Pancreas (tissue), 10 donors: ENCODE results near the gene GALNT9. TPM values are rescaled to one million over a fixed set of nuclear protein-coding genes. Genes with fewer than 3 reads are reported as not detected.

Source experiments
- ATAC-seq, 4 donors: fragments of 200-7000 bp; cut with Tn5 transposase; one replicate each; pipeline versions ENCODE4 v1.8.0 to v1.9.1; 2020; ENCODE audit warnings: mild to moderate bottlenecking in 4 of 4, moderate library complexity in 4 of 4
- DNase-seq, 6 donors: peaks; one replicate each; pipeline ENCODE4 v3.0.0-alpha.2; 2020
- FAIRE-seq: peaks from 2 replicates; lab custom pipeline; 2012; peaks lifted over from hg19 to GRCh38; lab: Jason Lieb, UNC
- H3K27ac ChIP-seq, 4 donors: fragments of 200-600 bp; sonication (generic); 1 replicate in 3 of 4; 2 replicates in 1 of 4; pipeline versions ENCODE4 v1.5.0 to v1.8.0; 2020
- H3K27me3 ChIP-seq, 4 donors: fragments of 200-600 bp; one replicate each; pipeline ENCODE4 v1.8.0; 2021
- H3K36me3 ChIP-seq, 3 donors: fragments of 200-600 bp; sonication (generic) in 1 of 3; one replicate each; pipeline versions ENCODE4 v1.5.0 to v1.8.0; 2020 to 2021
- H3K4me1 ChIP-seq, 3 donors: fragments of 200-600 bp; one replicate each; pipeline ENCODE4 v1.8.0; 2021
- H3K4me3 ChIP-seq, 4 donors: fragments of 200-600 bp; sonication (generic) in 2 of 4; one replicate each; pipeline versions ENCODE4 v1.5.0 to v1.8.0; 2020 to 2021
- H3K9me3 ChIP-seq, 4 donors: fragments of 200-600 bp; one replicate each; pipeline ENCODE4 v1.8.0; 2021
- WGBS, 2 donors: extraction: QIAGEN DNeasy Blood & Tissue Kit; methylation state at CpG; one replicate each; pipeline ENCODE4 v1.1.7; 2013; 5-methylcytosine and 5-hydroxymethylcytosine counted together
- intact Hi-C, 3 donors: fragments of 100-400 bp; cut with DNase I; formaldehyde crosslinking; loops; one replicate each; pipeline versions ENCODE4 v1.11.1 to v1.14.2; 2022
- polyA plus RNA-seq, 2 donors: library from polyadenylated mRNA; stranded (reverse); fragments of 200-250 nt; gene quantifications; one replicate each; pipeline ENCODE4 v1.2.3, GENCODE V29; 2013
- total RNA-seq, 6 donors: library from RNA; stranded (reverse); fragmentation: NEBNext Ultra II Directional in 4 of 6; extraction: Animal tissue kit (Norgen Biotek cat#: 25700) in 4 of 6; gene quantifications; one replicate each; pipeline versions ENCODE4 v1.2.1 to v1.2.4, GENCODE V29; 2021 to 2023
- TF ChIP-seq, protein P1 (sequence below), 4 donors: fragments of 200-600 bp; sonication (generic) in 3 of 4; IDR thresholded peaks; one replicate each; pipeline versions ENCODE4 v1.5.0 to v1.8.0; 2021; ENCODE audit warnings: antibody characterized with exemption in 4 of 4
- donor health status: healthy with polysubstance abuse.
- donor health status: DM: no; HTN: no; CAD: no; lungs with moderate emphysema.
- donor health status: DM: no; HTN: no; CAD: no.
- donor health status: control.
- donor health status: control.
- donor health status: Bipolar disorder and iron deficiency.
- donor health status: DM: yes; HTN: yes; CAD: no.
- donor health status: DM: no; HTN: no; CAD: no.
- donor health status: DM: no; HTN: no; CAD: no.
- donor health status: DM: yes; HTN: yes; CAD: no.

GALNT9 gene
- total and polyA plus RNA-seq, 8 donors, result 0.09 to 0.46 (median 0.25) TPM; not detected in 5

DNA sequence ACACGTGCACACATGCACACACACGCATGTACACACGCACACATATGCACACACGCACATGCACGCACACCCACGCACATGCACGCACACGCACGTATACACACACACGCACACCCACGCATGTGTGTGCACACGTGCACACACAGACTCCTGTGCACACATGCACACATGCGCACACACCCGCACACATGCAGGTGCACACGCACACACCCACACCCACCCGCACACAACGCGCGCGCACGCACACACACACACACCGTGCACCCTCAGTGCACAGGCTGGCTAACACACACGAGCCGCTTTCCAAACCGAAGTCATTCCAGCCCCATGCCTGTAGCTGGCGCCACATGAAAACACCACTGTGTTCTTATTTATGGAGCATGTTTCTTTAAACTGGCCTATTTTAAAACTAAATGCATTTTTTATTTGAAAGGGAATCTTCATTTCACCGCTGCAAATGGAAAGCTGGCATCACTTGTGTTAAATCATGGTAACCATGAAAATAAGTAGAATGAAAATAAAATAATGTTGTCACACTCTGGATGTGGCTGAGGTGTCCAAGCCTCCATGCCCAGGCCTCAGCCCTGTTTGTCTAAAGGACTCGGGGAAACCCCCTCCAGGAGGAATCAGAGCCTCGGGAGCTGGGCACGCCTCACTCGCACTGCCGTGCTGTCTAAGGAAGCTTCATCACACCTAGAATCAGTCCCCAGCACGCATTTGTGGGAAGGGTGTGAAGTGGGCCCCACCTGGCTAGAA lies 45.1 kb downstream of the GALNT9 start:
- TF ChIP-seq, protein P1, sequence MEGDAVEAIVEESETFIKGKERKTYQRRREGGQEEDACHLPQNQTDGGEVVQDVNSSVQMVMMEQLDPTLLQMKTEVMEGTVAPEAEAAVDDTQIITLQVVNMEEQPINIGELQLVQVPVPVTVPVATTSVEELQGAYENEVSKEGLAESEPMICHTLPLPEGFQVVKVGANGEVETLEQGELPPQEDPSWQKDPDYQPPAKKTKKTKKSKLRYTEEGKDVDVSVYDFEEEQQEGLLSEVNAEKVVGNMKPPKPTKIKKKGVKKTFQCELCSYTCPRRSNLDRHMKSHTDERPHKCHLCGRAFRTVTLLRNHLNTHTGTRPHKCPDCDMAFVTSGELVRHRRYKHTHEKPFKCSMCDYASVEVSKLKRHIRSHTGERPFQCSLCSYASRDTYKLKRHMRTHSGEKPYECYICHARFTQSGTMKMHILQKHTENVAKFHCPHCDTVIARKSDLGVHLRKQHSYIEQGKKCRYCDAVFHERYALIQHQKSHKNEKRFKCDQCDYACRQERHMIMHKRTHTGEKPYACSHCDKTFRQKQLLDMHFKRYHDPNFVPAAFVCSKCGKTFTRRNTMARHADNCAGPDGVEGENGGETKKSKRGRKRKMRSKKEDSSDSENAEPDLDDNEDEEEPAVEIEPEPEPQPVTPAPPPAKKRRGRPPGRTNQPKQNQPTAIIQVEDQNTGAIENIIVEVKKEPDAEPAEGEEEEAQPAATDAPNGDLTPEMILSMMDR (IDR thresholded peaks at IDR 0.05), result no peak
- intact Hi-C loops, result no loop called here
- Histone ChIP-seq H3K4me3 (no peak overlapping the region), H3K36me3 (no peaks in the 10 kb centered on the region), H3K27me3 (peaks cover 0 to 5% (median 2%) of the 10 kb centered on the region in 4 donors), H3K9me3 (no peaks in the 10 kb centered on the region), H3K4me1 (no peaks in the 10 kb centered on the region), H3K27ac (no peak overlapping the region)
- no peak for FAIRE-seq
- WGBS, 2 donors, result 59 to 69% methylated on average over 33 of the region's 33 CpGs
- no peak for ATAC-seq
- DNase-seq, result peak in 2 of 6 donors; percentile 4 to 13

DNA sequence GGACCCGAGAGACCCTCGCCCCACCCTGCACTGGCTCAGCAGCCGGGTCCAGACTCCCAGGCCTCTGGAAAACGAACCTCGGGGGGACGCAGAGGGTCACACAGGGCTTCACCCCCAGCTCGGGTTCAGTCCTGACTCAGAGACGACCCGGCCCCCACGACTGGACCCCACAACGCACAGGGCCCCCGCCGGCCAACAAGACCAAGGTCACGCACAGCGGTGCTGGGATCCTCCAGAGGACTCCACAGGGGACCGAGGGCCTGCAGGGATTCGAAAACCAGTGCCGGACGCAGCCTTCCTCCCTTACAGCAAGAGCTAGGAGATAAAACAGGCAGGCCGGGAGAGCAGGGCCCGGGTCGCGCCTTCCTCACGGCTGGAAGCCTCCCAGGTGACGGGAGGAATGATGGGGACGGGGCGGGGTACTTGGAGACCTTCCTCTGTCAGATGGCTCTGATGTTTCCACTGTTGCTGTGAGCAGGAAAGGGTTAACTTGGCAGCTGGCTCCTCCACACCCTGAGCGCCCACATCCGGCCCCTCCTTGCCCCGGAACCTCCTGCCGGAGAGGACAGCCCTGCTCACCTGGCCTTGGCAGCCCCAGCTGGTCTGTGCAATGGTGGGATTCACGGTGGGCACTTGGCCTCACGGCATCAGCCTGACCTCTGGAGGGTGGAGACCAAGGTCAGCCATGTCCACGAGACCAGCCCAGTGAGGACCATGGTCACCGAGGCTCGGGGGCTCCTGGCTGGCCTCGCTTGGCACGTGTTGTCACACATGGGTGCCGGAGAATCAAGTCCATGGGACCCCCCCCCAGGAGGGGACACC lies 46.2 kb downstream of the GALNT9 start:
- no peaks in the 10 kb centered on the region for H3K36me3 ChIP-seq
- FAIRE-seq, result no peak
- intact Hi-C loops, result no loop called here
- no peak overlapping the region for H3K4me3 ChIP-seq
- TF ChIP-seq, protein P1 (IDR thresholded peaks at IDR 0.05), result no peak
- WGBS, 2 donors, result 28 to 30% methylated on average over 39 of the region's 39 CpGs
- peaks cover 0 to 10% (median 3%) of the 10 kb centered on the region in 4 donors for H3K27me3 ChIP-seq
- ATAC-seq, result no peak
- no peaks in the 10 kb centered on the region for H3K9me3 ChIP-seq
- DNase-seq, result peak in 2 of 6 donors; percentile 17 to 66
- H3K27ac ChIP-seq, result no peak overlapping the region
- H3K4me1 ChIP-seq, result no peaks in the 10 kb centered on the region

DNA sequence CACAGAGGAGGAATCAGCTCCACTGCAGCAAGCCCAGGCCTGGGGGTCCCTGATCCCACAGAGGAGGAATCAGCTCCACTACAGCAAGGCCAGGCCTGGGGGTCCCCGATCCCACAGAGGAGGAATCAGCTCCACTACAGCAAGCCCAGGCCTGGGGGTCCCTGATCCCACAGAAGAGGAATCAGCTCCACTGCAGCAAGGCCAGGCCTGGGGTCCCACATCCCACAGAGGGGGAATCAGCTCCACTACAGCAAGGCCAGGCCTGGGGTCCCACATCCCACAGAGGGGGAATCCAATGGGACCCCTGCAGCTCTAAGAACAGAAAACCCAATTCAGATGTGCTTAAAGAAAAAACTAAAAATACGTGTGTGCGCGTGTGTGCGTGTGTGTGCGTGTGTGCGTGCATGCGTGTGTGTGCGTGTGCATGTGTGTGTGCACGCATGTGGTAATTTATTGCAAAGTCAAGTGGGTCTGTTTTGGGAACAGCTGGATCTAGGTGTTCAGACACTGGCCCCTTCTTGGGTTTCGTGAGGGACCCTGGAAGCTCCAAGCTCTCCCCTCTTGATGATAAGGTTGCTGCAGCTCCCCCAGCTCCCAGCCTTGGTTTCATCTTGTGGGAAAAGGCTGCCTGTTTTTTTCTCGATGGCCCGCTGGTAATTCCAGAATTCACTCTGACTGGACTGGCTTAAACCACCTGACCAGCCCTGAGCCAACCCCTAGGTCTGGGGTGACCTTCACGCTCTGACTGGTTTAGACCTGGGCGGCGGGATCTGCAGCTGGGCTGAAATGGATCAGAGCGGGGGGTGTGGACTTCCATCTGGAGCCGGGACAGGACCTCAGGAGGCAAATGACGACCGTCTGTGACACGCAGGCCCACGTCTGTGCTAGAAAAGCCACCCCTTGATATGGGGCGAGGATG lies 47.1 kb downstream of the GALNT9 start:
- no peak for FAIRE-seq
- Histone ChIP-seq H3K27me3 (peaks cover 0 to 10% (median 3%) of the 10 kb centered on the region in 4 donors), H3K4me3 (no peak overlapping the region), H3K36me3 (no peaks in the 10 kb centered on the region), H3K9me3 (no peaks in the 10 kb centered on the region), H3K27ac (no peak overlapping the region), H3K4me1 (no peaks in the 10 kb centered on the region)
- ATAC-seq, result no peak
- WGBS, 2 donors, result 60 to 73% methylated on average over 23 of the region's 23 CpGs
- TF ChIP-seq, protein P1 (IDR thresholded peaks at IDR 0.05), result no peak
- peak in 1 of 6 donors; percentile 15 for DNase-seq
- intact Hi-C loops, result no loop called here

DNA sequence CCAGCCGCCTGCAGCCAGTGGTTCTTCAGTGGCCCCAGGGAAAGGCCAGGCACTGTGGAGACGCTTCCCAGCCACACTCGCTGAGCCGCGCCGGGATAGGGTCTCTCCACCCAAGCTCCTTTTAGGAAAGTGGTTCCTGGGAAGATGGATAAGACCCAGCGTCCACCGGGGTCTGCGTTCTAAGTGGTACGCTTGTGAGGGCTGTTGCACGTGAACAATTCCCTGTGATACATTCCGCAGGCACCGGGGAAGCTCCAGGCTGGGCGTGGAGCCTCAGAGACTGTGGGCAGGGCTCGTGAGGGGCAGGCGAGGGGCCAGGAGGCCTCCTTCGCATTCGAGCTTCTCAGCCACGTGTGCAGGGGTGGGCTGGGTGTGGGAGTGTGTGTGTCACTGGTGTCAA lies 48.4 kb downstream of the GALNT9 start:
- DNase-seq, result peak in 1 of 6 donors; percentile 29
- WGBS, 2 donors, result 45 to 65% methylated on average over 19 of the region's 19 CpGs
- no peak for ATAC-seq
- TF ChIP-seq, protein P1 (IDR thresholded peaks at IDR 0.05), result no peak
- Histone ChIP-seq H3K36me3 (no peaks in the 10 kb centered on the region), H3K4me1 (no peaks in the 10 kb centered on the region), H3K27ac (no peak overlapping the region), H3K9me3 (no peaks in the 10 kb centered on the region), H3K4me3 (no peak overlapping the region), H3K27me3 (peaks cover 0 to 12% (median 3%) of the 10 kb centered on the region in 4 donors)
- FAIRE-seq, result no peak
- intact Hi-C loops, result no loop called here
